Lung microvascular endothelial cell (primary cell): ENCODE results near the gene ANO8. TPM values are rescaled to one million over a fixed set of nuclear protein-coding genes. Genes with fewer than 3 reads are reported as not detected.

ENCODE experiments used
- DNase-seq, 2 donors: peaks; one replicate each; pipeline versions ENCODE4 v3.0.0 to v3.0.0-alpha.2; 2010; ENCODE audit warnings: low read depth in 2 of 2
- total RNA-seq: library from RNA; depleted of rRNA; stranded (reverse); fragments of >200 nt; gene quantifications from 2 replicates; pipeline ENCODE4 v1.2.1, GENCODE V29; 2014

The ANO8 gene
- total RNA-seq, 1 donor from 2014 or later = 3.0 TPM

DNA sequence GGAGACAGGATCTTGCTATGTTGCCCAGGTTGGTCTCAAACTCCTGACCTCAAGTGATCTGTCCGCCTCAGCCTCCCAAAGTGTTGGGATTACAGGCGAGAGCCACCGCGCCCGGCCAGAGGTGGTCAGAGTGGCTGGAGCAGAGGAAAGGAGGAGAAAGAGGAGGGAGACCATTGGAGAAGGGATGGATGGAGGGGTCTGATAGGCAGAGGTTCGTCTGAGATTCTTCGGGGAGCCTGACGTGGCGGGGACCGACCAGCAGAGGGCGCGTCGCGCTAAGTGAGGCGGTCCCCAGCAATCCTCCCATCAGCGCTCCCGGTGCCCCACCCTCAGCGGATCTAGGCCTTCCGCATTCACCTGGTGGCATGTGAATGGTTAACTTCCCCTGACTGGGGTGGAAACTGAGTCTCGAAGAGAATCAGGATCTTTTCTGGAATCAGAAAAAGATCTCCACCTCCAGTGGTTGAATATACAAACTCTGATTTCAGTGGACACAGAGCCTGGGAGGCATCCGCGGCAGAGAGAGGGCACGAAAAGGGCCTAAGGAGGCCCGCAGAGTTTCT is 11.5 kb upstream of the ANO8 start:
- peak; percentile 64 to 77 for DNase-seq

DNA sequence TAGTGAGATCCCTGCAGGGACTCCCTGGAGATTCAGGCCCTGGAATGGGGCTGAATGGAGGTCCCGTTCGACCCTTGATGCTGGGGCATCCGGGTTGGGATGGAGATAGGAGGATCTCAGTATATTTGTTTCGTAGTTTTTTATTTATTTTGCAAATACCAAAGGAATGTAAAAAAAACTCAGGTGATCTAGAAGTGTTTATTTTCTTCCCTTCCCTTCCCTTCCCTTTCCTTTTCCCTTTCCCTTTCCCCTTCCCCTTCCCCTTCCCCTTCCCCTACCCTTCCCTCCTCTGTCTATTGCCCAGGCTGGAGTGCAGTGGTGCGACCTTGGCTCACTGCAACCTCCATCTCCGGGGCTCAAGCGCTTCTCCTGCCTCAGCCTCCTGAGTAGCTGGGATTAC is 7.2 kb upstream of the ANO8 start:
- DNase-seq = no peak

DNA sequence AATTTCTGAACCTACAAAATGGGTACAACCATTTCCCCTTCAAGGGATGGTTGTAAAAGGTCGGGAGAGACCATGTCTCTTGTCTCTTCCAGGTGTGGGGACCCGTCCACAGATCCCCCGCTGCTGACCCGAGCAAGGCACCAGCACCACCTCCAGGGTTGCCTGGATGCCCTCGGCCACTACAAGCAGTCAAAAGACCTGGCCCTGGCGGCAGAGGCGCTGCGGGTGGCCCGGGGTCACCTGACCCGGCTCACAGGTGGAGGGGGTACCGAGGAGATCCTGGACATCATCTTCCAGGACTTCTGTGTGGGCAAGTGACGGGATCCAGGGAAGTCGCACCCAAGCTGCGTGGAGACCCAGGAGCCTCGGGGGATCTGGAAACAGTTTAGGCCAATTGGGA is 6.7 kb upstream of the ANO8 start:
- DNase-seq = no peak

DNA sequence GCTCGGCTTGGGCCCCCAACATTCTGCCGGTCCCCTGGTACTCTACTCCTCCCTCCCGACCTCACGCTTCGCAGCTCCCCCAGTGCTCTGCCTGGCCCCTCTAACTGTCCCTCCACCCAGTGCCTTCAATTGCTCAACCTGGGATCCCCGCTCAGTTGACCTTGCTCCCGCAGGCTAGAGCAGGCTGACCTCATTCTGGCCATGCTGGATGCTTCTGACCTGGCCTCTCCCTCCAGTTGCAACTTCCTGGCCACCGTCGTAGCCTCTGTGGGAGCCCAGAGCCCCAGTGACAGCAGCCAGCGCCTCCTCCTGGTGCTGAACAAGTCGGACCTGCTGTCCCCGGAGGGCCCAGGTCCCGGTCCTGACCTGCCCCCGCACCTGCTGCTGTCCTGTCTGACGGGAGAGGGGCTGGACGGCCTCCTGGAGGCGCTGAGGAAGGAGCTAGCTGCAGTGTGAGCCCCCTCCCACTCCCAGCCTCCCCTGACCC is 6.3 kb upstream of the ANO8 start:
- DNase-seq = no peak

DNA sequence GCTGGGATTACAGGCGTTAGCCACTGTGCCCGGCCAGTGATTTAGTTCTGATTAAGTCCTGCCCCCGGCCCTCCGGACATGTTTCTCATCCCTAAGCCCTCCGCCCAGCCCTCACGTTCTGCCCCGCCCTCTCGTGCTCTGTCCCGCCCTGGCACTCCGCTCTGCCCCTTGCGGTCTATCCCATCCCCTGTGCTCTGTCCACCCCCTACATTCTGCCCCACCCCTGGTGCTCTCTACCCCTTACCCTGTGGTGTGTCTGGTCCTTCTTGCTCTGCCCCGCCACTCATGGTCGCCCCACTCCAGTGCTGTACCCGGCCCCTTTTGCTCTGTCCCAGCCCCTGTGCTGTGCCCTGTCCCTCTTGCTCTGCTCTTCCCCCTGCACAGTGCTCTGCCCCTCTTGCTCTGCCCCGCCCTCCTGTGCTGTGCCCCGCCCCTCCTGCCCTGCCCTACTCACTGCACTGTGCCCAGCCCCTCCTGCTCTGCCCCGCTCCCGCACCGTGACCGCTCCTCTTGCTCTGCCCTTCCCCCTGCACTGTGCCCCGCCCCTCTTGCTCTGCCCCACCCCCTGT is 5.7 kb upstream of the ANO8 start:
- no peak for DNase-seq

DNA sequence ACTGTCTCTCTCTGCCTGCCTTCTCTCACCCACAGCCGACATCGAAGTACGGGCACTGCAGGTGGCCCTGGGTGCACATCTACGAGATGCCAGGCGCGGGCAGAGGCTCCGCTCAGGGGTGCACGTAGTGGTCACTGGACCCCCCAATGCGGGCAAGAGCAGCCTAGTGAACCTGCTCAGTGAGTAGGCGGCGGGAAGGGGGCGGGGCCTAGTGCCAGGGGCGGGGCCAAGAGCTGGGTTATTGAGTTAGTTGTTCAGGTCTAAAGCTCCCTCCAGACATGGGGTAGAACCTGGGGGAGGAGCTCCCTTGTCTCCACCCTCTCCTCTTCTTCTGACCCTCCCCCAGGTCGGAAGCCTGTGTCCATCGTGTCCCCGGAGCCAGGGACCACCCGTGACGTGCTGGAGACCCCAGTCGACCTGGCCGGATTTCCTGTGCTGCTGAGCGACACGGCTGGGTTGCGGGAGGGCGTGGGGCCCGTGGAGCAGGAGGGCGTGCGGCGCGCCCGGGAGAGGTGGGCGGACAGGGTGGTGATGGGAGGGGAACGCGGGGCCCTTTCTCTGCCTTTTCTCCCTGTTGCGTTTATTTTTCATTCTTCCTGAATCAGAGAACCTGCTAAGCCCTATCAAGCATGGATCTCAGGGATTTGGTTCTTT is 4.6 kb upstream of the ANO8 start:
- no peak for DNase-seq

DNA sequence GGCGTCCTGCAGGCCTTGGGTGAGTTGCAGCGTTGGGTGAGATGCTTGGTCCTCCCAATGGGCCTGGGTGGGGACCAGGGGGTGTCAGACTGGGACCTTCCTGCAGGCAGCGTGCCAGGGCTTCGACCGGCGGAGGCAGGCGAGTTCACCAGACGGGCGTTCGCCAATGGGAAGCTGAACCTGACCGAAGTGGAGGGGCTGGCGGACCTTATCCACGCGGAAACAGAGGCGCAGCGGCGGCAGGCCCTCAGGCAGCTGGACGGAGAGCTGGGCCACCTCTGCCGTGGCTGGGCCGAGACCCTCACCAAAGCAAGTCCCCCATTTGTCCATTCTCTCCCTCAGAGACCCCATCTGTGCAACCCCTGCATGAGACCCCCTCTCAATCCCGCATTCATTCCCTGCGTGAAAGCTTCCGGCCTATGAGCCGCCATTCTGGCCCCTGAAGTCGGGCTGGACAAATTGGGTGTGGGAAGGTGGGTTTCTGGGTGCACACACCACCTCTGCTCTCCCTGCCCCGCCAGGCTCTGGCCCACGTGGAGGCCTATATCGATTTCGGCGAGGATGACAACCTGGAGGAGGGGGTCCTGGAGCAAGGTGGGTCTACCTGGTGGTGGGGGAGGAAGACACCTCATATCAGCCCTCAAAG is 3.9 kb upstream of the ANO8 start:
- no peak for DNase-seq

DNA sequence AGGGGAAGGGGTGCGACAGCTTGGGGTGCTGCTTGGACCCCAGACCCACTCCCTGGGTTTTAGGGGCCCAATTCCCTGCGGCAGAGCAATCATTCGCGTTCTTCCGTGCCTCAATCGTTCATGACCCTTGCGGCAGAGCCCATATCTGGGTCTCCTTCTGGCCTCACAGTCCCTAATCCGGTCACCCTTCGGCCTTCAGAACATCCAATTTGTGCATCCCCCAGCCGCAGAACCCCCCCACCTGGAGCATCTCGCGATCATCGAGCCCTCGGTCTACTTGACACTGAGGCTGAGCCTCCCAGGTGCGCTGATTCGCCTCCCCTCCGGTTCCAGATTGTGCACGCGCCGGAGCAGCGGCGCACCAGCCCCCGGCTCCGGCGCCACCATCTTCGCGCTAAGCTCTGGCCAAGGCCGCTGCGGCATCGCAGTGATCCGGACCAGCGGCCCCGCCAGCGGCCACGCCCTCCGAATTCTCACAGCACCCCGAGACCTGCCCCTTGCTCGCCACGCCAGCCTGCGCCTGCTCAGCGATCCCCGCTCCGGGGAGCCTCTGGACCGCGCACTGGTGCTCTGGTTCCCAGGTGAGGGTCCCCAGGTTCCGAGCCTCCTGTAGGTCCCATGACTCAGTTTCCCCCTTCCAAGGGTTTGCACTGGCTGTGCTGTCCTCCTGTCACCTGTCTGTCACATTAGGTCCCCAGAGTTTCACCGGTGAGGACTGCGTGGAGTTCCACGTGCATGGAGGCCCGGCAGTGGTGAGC is 3.2 kb upstream of the ANO8 start:
- DNase-seq = no peak

DNA sequence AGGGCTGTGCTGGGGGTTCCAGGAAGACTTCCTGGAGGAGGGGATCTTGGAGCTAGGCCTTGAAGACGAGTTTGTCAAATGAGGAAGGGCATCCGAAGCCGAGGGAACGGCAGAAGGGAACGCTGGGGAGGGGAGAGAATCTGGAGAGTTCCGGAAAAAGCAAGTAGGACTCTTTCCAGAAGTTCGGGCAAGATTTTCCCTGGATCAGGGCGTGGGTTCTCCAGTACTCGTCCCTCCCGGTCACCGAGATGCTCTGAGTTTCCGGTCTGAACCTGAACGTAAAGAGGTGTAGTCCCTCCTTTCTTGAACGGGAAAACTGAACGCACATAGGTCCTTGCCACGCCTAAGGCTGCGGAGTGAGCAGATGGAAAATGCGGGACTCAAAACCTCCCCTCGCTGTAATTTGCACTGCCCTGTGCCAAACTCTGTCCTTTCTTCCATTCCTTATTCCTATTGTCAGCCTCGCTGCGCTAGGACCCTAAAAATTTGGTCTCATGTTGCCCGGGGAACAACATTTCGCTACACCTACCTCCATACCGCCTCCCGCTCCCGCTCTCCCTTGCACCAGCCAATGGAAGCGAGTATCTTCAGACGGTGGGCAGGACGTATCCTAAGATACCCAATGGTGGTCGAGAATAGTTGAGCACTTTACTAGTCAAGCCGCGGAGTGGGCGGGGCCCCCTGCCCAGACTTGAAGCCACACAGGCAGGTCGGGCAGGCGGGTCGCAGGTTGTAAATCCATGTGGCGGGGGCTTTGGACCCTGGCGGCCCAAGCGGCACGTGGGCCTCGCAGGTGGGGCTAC is 2.4 kb upstream of the ANO8 start, which contains the start of gene GTPBP3:
Gene GTPBP3 (plus strand): TSS at position 682 of the 803 bp plus-strand sequence. CDS start 59 bp downstream, at position 741.
- DNase-seq = peak; percentile 98 to 99

DNA sequence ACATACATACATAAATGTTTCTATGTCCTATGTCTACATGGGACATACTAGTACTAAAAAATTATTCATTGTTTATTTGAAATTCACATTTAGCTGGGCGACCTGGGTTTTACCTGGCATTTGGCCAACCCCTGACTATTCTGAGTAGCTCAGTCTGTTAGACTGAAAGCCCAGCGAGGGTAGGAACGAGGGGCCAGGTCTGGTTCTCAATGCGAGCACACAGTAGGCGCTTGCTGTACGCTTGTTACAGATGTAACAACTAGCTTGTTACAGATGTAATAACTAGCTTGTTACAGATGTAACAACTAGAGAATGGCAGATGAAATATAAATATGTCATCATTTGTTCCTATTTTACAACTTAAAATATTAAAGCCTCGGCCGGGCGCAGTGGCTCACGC is 920 bp upstream of the ANO8 start:
- no peak for DNase-seq

DNA sequence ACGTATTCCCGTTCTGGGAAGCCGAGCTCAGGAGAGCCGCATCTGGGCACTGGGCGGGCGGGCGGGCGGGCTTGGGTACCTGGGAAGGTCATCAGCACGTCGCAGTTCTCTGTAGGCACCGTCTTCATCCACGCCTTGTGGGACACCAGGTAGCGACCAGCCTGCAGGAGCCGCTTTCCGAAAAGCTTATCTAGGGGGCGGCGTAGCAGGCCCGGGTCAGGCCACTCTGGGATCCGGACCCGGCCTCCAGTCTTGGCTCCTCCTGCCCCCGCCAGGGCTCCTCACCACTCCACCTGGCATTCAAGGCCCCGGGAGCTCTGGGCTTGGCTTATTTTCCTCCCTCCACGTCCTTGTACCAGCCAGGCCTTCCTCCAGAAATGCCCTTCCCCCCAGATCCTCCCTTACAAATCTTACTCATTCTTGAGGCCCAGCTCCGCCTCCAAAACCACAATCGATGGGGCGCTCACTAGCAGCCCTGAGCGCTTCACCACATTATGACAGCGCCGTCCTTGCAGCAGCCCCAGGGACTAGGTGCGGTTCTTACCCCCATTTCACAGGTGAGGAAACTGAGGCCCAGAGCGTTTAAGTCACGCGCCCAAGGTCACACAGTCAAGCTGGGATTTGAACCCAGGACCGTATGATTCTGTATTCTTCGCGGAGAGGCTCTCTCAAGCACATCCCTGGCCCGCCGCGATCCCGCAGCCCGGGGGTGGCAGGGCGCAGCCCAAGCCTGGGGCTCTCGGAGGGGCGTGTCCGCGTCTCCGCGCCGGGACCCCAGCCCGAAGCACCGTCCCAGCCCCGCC is 843 bp downstream of the ANO8 start:
- peak in 1 of 2 donors; percentile 44 for DNase-seq

DNA sequence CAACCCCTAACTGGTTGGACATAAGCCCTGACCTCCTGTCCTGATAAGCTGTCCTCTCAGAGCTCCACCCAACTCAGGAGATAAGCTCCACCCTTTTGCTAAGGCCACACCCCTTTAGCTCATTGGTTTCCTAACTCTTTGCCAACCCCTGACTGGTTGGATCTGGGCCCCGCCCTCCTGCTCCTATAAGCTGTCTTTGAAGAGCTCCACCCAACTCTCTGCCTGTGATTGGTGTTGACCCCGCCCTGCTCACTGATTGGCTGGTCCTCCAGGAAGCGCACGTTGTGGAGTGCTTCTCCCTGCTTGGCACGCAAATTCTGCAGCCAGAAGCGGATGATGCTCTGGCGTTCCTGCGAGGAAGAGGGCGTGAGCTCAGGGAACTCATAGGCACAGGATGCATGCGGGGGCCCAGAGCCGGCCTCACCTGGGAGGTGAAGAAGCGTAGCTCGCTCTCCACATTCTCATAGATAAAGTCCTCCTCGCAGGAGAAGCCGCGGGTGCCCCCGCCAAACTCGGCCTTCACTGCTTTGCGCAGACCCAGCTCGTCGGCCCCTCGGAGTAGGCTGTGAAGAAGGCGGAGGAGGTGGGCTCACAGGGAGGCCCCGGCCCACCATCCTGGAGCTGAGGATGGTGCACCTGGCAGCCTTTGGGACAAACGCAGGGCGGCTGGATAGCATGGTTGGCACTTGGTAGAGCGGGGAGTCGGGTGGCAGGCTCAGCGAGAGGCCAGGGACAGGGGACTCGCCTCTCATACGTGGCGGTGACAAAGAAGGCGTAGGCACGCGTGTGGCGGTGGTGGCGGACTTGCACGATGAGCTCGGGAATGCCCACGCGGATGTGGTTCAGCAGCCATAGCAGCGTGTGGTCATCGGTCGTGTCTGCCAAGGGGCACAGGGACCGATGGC is 1.7 kb downstream of the ANO8 start:
- DNase-seq = peak; percentile 50 to 60

DNA sequence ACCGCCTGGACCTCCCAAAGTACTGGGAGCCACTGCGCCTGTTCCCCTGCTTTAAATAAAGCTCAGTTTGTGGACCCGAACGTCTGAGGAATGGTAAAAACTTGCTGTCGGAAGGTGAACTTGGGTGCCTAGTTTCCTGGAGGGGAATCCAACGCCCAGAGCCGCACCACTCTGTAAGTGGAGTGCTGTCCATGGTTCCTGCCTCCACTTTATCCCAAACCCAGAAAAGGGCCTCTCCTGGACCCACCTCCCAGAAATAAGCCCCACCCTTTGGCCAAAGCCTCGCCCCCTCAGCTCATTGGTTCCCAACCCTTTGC is 2.3 kb downstream of the ANO8 start:
- no peak for DNase-seq

DNA sequence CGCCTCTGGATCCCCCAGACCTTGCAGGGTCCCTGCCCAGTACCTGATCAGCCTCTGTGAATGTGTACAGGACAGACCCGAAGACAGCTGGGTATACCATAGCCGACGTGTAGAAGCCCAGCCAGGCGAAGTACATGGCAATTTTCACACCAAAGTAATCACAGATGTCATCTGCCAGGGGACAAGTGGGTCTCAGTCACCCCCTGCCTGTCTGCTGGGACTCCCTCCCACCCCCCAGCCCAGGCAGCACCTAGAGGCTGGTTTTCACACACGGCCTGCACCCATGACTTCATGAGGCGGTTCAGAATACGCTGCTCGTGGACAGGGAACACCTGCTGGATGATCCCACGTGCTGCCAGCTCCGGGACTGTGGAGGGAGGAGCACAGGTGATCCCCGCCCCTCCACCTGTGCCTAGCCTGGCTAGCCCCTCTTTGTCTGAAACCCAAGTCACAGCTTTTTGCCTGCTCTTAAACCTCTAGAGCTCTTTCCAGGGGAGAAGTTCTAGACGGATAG is 3.6 kb downstream of the ANO8 start:
- DNase-seq = no peak

DNA sequence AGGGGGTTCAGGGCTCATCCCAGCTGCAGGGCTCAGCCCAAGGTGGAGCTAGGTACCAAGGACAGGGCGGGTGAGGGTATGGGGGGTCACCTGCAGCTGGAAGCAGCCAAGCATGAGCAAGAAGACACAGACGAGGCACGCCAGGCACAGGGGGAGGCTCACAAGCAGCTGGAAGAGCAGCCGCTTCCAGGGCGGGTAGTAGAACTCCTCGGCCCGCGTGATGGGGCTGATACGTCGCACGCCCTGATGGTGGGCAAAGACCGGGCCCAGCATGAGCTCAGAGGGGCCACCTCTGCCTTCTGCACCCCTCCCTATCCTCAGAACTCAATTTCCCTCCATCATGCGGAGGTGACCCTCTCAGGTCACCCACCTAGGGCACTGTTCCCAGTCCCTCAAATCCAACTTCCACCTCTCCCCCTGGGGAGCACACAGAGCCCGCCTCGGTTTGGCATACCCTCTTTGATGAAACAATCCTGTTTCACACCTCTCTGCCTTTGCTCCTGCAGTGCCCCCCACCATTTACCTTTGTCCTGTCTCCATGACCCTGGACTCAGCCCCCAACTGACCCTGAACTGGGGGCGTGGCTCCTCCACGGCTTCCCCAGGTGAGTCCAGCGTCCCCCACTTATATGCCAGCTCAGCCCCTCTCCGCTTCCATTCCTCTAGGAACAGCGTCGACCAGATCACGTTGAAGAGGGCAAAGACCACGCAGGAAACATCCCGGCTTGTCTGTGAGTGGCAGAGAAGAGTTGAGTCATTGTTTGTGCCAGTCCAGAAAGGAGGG is 4.2 kb downstream of the ANO8 start:
- DNase-seq = no peak

DNA sequence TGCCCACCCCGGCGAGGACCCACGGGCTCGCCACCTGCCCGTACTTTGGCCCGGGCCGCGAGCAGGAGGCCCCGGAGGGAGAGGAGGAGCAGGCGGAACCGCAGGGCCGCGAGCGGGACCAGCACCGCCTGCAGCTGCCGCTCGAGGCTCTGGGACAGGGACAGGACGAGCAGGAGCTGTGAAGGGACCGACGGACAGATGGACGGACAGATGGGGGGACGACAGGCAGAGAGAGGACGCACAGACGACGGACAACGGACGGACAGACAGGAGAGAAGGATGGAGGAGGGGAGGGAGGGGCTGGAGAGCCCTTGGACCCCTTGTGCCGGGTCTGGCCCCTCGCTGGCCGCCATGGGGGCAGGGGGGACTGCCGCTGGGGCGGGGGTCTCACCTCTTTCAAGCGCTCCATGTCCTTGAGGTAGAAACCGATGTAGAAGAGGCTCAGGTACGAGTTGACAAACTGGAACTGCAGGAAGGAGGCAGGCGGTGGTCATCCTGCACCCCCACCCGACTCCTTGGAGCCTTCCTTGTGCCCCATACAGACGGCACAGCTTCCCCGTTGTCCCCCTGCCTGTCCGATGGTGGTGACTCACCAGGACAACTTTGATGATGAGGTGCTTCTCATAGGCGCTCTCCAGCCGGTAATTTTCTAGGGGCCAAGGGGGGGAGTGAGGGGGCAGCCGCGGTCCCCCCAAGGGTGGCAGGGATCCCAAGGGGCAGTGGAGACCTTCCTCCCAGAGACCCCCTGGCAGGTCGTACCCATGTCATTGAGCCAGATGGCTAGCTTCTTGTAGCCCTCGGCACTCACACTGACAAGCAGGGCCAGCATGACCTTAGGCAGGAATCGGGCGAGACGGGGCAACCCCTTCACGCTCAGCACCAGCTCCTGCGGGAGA is 5.0 kb downstream of the ANO8 start:
- DNase-seq = no peak
